ENCODE results near the gene TAF10. TPM values are rescaled to one million over a fixed set of nuclear protein-coding genes. Genes with fewer than 3 reads are reported as not detected.
A peak's percentile ranks its signal among the peaks of the same experiment; 100 is the strongest.

TAF10 gene
- polyA plus RNA-seq, 1 of the 3 experiments (the other 2 are of a cell fraction): 213 TPM

DNA sequence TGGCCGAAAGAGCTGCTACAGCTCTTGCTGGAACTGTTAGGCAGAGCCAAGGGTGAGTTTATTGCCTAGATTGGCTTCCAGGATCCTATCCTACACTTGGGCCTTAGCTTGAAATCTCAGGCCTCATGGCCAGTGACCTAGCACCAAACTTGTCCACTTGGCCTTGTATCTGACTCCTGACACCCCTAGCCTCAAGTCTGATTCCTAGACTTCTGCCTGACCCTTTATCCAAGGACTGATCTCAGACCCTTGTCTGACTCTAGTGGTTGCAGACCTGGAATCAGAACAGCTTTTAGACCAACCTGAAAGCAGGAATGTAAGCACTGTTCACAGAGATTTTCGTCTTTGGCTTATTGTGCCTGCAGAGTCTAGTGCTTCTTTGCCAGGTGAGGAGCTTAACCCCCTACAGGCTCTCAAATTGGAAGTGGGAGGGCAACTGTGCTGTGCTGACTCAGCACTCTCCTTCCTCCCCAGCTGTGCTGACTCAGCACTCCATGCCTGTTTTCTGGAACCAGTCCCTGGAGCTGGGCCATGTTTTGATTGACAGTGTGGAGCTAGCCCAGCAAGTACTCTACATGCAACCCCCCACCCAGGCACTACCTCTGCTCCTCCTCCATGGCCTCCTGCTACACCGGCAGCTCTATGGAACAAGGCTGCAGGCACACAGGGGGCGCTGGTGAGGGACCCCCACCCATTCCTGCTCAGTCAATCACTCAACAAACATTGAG is 43.7 kb downstream of the TAF10 start (continued):
- TF ChIP-seq, protein P1, sequence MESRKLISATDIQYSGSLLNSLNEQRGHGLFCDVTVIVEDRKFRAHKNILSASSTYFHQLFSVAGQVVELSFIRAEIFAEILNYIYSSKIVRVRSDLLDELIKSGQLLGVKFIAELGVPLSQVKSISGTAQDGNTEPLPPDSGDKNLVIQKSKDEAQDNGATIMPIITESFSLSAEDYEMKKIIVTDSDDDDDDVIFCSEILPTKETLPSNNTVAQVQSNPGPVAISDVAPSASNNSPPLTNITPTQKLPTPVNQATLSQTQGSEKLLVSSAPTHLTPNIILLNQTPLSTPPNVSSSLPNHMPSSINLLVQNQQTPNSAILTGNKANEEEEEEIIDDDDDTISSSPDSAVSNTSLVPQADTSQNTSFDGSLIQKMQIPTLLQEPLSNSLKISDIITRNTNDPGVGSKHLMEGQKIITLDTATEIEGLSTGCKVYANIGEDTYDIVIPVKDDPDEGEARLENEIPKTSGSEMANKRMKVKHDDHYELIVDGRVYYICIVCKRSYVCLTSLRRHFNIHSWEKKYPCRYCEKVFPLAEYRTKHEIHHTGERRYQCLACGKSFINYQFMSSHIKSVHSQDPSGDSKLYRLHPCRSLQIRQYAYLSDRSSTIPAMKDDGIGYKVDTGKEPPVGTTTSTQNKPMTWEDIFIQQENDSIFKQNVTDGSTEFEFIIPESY (IDR thresholded peaks at IDR 0.05; ENCODE audit: borderline replicate concordance, low read depth): no peak
- TF ChIP-seq CHD2 (IDR thresholded peaks at IDR 0.05; ENCODE audit: low read length, partially characterized antibody) (no peak), SIN3A (IDR thresholded peaks at IDR 0.05; ENCODE audit: borderline replicate concordance, low read depth, low read length) (peak; percentile 84; the same call in 1 of the 2 replicates), TEAD4 (IDR thresholded peaks at IDR 0.05; ENCODE audit: borderline replicate concordance, insufficient read depth) (no peak), YY1 (IDR thresholded peaks at IDR 0.05; ENCODE audit: low read depth) (no peak), GATA2 (CRISPR knock-in tag; IDR thresholded peaks at IDR 0.05) (no peak), NFIC (IDR thresholded peaks at IDR 0.05; ENCODE audit: borderline replicate concordance) (peak; percentile 97), GABPA (IDR thresholded peaks at IDR 0.05; ENCODE audit: low read depth) (no peak), EZH2phosphoT487 (IDR thresholded peaks at IDR 0.05; ENCODE audit: borderline replicate concordance, low read depth) (no peak), RXRA (IDR thresholded peaks at IDR 0.05; ENCODE audit: borderline replicate concordance, low read depth) (no peak), RAD21 (IDR thresholded peaks at IDR 0.05; ENCODE audit: low read length) (no peak)
- TF ChIP-seq, protein P2, sequence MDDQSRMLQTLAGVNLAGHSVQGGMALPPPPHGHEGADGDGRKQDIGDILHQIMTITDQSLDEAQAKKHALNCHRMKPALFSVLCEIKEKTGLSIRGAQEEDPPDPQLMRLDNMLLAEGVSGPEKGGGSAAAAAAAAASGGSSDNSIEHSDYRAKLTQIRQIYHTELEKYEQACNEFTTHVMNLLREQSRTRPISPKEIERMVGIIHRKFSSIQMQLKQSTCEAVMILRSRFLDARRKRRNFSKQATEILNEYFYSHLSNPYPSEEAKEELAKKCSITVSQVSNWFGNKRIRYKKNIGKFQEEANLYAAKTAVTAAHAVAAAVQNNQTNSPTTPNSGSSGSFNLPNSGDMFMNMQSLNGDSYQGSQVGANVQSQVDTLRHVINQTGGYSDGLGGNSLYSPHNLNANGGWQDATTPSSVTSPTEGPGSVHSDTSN (IDR thresholded peaks at IDR 0.05): peak; percentile 94
- TF ChIP-seq, protein P3, sequence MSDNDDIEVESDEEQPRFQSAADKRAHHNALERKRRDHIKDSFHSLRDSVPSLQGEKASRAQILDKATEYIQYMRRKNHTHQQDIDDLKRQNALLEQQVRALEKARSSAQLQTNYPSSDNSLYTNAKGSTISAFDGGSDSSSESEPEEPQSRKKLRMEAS (IDR thresholded peaks at IDR 0.05; ENCODE audit: low read depth): no peak

DNA sequence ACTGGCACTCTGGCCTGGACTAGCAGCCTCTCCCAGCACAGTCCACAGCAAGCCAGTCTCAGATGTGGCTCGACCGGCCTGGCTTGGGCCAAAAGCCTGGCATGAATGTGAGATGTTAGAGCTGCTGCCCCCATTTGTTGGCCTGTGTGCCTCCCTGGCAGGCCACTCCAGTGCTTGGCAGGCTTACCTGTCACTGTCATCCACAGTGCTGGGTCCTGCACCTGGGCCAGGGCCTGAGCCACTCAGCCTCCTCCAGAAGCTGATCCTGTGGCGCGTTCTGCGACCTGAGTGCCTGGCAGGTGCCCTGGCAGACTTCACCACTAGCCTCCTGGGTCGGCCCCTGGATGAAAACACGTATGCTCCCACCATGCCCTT is 44.7 kb downstream of the TAF10 start:
- CTCF ChIA-PET: interaction anchor here (0.9 kb wide), 1 partner anchor 188 kb away, joined by 4 read pairs; no protein-coding TSS in a partner anchor
- WGBS (ENCODE audit: low lambda C conversion rate): 83% methylated on average over 1 of the region's 7 CpGs

More for the DNA sequence above, 44.7 kb downstream of the TAF10 start:
- no peaks in the 10 kb centered on the region for H3F3A ChIP-seq (replicated peaks; ENCODE audit: insufficient read depth)
- no peak overlapping the region for H3K4me2 ChIP-seq
- no peak overlapping the region for H3K27ac ChIP-seq (ENCODE audit: low read depth in 2 of 2, low read length in 1 of 2)
- H3K9ac ChIP-seq: no peak overlapping the region
- no peaks in the 10 kb centered on the region for H3K36me3 ChIP-seq (replicated peaks in 1 of 2; ENCODE audit: control insufficient read depth in 1 of 2, insufficient read depth in 2 of 2, low read length in 1 of 2)
- no peaks in the 10 kb centered on the region for H3K9me3 ChIP-seq
- peaks cover 4 to 6% of the 10 kb centered on the region in 2 experiments; a peak in 3 of 4 replicates for H3K4me1 ChIP-seq (ENCODE audit: control insufficient read depth in 1 of 2, insufficient read depth in 2 of 2, low read depth in 1 of 2, low read length in 1 of 2)
- no peaks in the 10 kb centered on the region for H3K27me3 ChIP-seq (ENCODE audit: insufficient read depth)
- no peaks in the 10 kb centered on the region for H3K9me2 ChIP-seq
- no peak for TF ChIP-seq NRF1 (IDR thresholded peaks at IDR 0.05; ENCODE audit: low read depth, low read length)
- TF ChIP-seq SIN3A (IDR thresholded peaks at IDR 0.05; ENCODE audit: borderline replicate concordance, low read depth, low read length): no peak
- TF ChIP-seq, protein P4, sequence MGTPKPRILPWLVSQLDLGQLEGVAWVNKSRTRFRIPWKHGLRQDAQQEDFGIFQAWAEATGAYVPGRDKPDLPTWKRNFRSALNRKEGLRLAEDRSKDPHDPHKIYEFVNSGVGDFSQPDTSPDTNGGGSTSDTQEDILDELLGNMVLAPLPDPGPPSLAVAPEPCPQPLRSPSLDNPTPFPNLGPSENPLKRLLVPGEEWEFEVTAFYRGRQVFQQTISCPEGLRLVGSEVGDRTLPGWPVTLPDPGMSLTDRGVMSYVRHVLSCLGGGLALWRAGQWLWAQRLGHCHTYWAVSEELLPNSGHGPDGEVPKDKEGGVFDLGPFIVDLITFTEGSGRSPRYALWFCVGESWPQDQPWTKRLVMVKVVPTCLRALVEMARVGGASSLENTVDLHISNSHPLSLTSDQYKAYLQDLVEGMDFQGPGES (IDR thresholded peaks at IDR 0.05; ENCODE audit: low read depth, low read length): no peak
- TF ChIP-seq RAD21 (IDR thresholded peaks at IDR 0.05; ENCODE audit: low read length): no peak
- TF ChIP-seq, protein P5, sequence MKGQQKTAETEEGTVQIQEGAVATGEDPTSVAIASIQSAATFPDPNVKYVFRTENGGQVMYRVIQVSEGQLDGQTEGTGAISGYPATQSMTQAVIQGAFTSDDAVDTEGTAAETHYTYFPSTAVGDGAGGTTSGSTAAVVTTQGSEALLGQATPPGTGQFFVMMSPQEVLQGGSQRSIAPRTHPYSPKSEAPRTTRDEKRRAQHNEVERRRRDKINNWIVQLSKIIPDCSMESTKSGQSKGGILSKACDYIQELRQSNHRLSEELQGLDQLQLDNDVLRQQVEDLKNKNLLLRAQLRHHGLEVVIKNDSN (IDR thresholded peaks at IDR 0.05; ENCODE audit: borderline replicate concordance, low read depth): no peak
- no peak for TF ChIP-seq MXI1 (IDR thresholded peaks at IDR 0.05; ENCODE audit: low read depth, low read length)
- no peak for TF ChIP-seq FOXM1 (IDR thresholded peaks at IDR 0.05; ENCODE audit: low read depth)
- no peak for TF ChIP-seq YY1 (IDR thresholded peaks at IDR 0.05; ENCODE audit: low read depth)
- H4K20me1 ChIP-seq (ENCODE audit: insufficient read depth): no peaks in the 10 kb centered on the region
- no peak for DNase-seq
- H2AFZ ChIP-seq (ENCODE audit: low read depth): no peak overlapping the region
- POLR2A ChIA-PET: no interaction called here
- H3K4me3 ChIP-seq (ENCODE audit: low read depth in 2 of 2, low read length in 1 of 2): no peak overlapping the region
- H3K79me2 ChIP-seq (ENCODE audit: insufficient read depth): no peaks in the 10 kb centered on the region

Measured in SK-N-SH (cell line).